H1 (cell line): ENCODE results near the gene SLIT3. TPM values are rescaled to one million over a fixed set of nuclear protein-coding genes. Genes with fewer than 3 reads are reported as not detected.

Experiments used
- CTCF ChIA-PET: fragments of 300-600 bp; sonication (Branson Sonifier 250); formaldehyde crosslinking; loops from one replicate; lab custom pipeline; 2021; ENCODE audit not compliant: partially characterized antibody; lab: Charles Lee
- POLR2A ChIA-PET: fragments of 300-600 bp; sonication (Branson Sonifier 250); formaldehyde crosslinking; loops from one replicate; lab custom pipeline; 2021; ENCODE audit warnings: inconsistent platforms; ENCODE audit not compliant: partially characterized antibody; lab: Charles Lee
- DNase-seq, 2 experiments: peaks; one replicate each; pipeline versions ENCODE4 v3.0.0 to v3.0.0-alpha.2; 2010 to 2022; ENCODE audit warnings: low spot score in 2 of 2, low read depth in 1 of 2, mixed read lengths in 1 of 2
- FAIRE-seq: peaks from 2 replicates; lab custom pipeline; 2011; peaks lifted over from hg19 to GRCh38; lab: Jason Lieb, UNC
- H2AFZ ChIP-seq: 2 replicates; pipeline ENCODE4 v1.8.1; 2012; ENCODE audit warnings: low read length, inconsistent platforms
- H2AK5ac ChIP-seq: 2 replicates; pipeline ENCODE4 v1.6.1; 2013; ENCODE audit warnings: low read depth, low read length
- H2BK120ac ChIP-seq: replicated peaks from 2 replicates; pipeline ENCODE3; 2013; ENCODE audit warnings: low read depth, low read length, inconsistent platforms
- H2BK12ac ChIP-seq: 2 replicates; pipeline ENCODE4 v1.6.1; 2013; ENCODE audit warnings: low read depth, low read length
- H2BK15ac ChIP-seq: 2 replicates; pipeline ENCODE4 v1.6.1; 2013; ENCODE audit warnings: low read length
- H2BK20ac ChIP-seq: 2 replicates; pipeline ENCODE4 v1.6.1; 2013; ENCODE audit warnings: low read length
- H2BK5ac ChIP-seq: 2 replicates; pipeline ENCODE4 v1.6.1; 2013; ENCODE audit warnings: low read depth, low read length
- H3K14ac ChIP-seq: 2 replicates; pipeline ENCODE4 v1.6.1; 2013; ENCODE audit warnings: inconsistent platforms; ENCODE audit not compliant: insufficient read length
- H3K18ac ChIP-seq: 2 replicates; pipeline ENCODE4 v1.6.1; 2013; ENCODE audit warnings: low read length; ENCODE audit errors: extremely low read depth
- H3K23ac ChIP-seq: 2 replicates; pipeline ENCODE4 v1.6.1; 2013; ENCODE audit warnings: inconsistent platforms; ENCODE audit not compliant: insufficient read length
- H3K23me2 ChIP-seq: 2 replicates; pipeline ENCODE4 v1.6.1; 2013; ENCODE audit warnings: low read depth, low read length
- H3K27ac ChIP-seq: 2 replicates; pipeline ENCODE4 v1.6.1; 2011; ENCODE audit warnings: low read depth, low read length, inconsistent platforms
- H3K27me3 ChIP-seq, 4 experiments: replicated peaks in 1 of 4; 1 replicate in 1 of 4; 2 replicates in 3 of 4; pipeline versions ENCODE4 v1.6.1 to v1.8.1; 2011 to 2013; ENCODE audit warnings: low read length in 3 of 4, mild to moderate bottlenecking in 3 of 4, inconsistent platforms in 2 of 4, mixed read lengths in 2 of 4, moderate library complexity in 1 of 4; ENCODE audit not compliant: control insufficient read depth in 3 of 4, insufficient read depth in 3 of 4; ENCODE audit errors: extremely low read depth in 1 of 4
- H3K36me3 ChIP-seq, 4 experiments: 2 replicates each; pipeline versions ENCODE4 v1.6.1 to v1.8.1; 2011 to 2013; ENCODE audit warnings: mild to moderate bottlenecking in 4 of 4, low read length in 3 of 4, moderate library complexity in 2 of 4, control low read depth in 1 of 4, inconsistent platforms in 1 of 4; ENCODE audit not compliant: insufficient read depth in 4 of 4, control insufficient read depth in 2 of 4
- H3K4ac ChIP-seq: replicated peaks from 2 replicates; pipeline ENCODE3; 2013; ENCODE audit warnings: low read length, low read depth, mixed read lengths, inconsistent platforms; ENCODE audit not compliant: insufficient read length
- H3K4me1 ChIP-seq, 4 experiments: replicated peaks in 1 of 4; 1 replicate in 1 of 4; 2 replicates in 3 of 4; pipeline versions ENCODE4 v1.6.1 to v1.8.1; 2011 to 2013; ENCODE audit warnings: low read length in 3 of 4, inconsistent platforms in 2 of 4, mixed read lengths in 1 of 4; ENCODE audit not compliant: insufficient read depth in 4 of 4, control insufficient read depth in 3 of 4
- H3K4me2 ChIP-seq, 2 experiments: 2 replicates each; pipeline versions ENCODE4 v1.6.1 to v1.8.1; 2011 to 2013; ENCODE audit warnings: low read depth in 2 of 2, low read length in 2 of 2, control low read depth in 1 of 2, inconsistent platforms in 1 of 2, mild to moderate bottlenecking in 1 of 2; ENCODE audit not compliant: insufficient read depth in 1 of 2
- H3K4me3 ChIP-seq, 4 experiments: fragments of 200-600, 300-600 bp in 1 of 4; sonication (generic), shearing (Covaris generic), sonication (Bioruptor Twin) in 1 of 4; 2 replicates each; pipeline versions ENCODE4 v1.5.1 to v1.8.1; 2011 to 2016; ENCODE audit warnings: low read length in 4 of 4, low read depth in 3 of 4, control low read depth in 2 of 4, inconsistent platforms in 2 of 4, mild to moderate bottlenecking in 2 of 4, mixed read lengths in 1 of 4, moderate library complexity in 1 of 4; ENCODE audit not compliant: insufficient read depth in 2 of 4; ENCODE audit errors: extremely low read depth in 1 of 4
- H3K56ac ChIP-seq: replicated peaks from 2 replicates; pipeline ENCODE3; 2013; ENCODE audit warnings: low read depth, mild to moderate bottlenecking, mixed read lengths, low read length, inconsistent platforms; ENCODE audit not compliant: insufficient read length
- H3K79me1 ChIP-seq: 2 replicates; pipeline ENCODE4 v1.6.1; 2013; ENCODE audit warnings: low read depth, low read length, control low read depth
- H3K79me2 ChIP-seq, 2 experiments: 2 replicates each; pipeline versions ENCODE4 v1.6.1 to v1.8.1; 2012 to 2013; ENCODE audit warnings: low read length in 2 of 2, mild to moderate bottlenecking in 2 of 2, inconsistent platforms in 1 of 2; ENCODE audit not compliant: insufficient read depth in 2 of 2, control insufficient read depth in 1 of 2
- H3K9ac ChIP-seq, 4 experiments: replicated peaks in 1 of 4; 1 replicate in 1 of 4; 2 replicates in 3 of 4; pipeline versions ENCODE4 v1.6.1 to v1.8.1; 2011 to 2013; ENCODE audit warnings: low read depth in 3 of 4, low read length in 3 of 4, control low read depth in 2 of 4, mild to moderate bottlenecking in 2 of 4, moderate library complexity in 2 of 4, inconsistent platforms in 1 of 4; ENCODE audit errors: extremely low read depth in 1 of 4
- H3K9me3 ChIP-seq, 2 experiments: 2 replicates each; pipeline versions ENCODE4 v1.6.1 to v1.8.1; 2012 to 2013; ENCODE audit warnings: mild to moderate bottlenecking in 2 of 2, moderate library complexity in 2 of 2, control low read depth in 1 of 2, inconsistent platforms in 1 of 2, low read depth in 1 of 2, low read length in 1 of 2, mixed read lengths in 1 of 2; ENCODE audit not compliant: insufficient read depth in 2 of 2
- H4K20me1 ChIP-seq, 2 experiments: replicated peaks in 1 of 2; 2 replicates each; pipeline versions ENCODE3 to v1.8.1; 2011 to 2013; ENCODE audit warnings: inconsistent platforms in 2 of 2, low read length in 2 of 2, mild to moderate bottlenecking in 1 of 2; ENCODE audit not compliant: insufficient read depth in 2 of 2, control insufficient read depth in 1 of 2
- H4K5ac ChIP-seq: 2 replicates; pipeline ENCODE4 v1.6.1; 2013; ENCODE audit warnings: low read length, low read depth, mixed read lengths, inconsistent platforms; ENCODE audit not compliant: insufficient read length
- H4K8ac ChIP-seq: 2 replicates; pipeline ENCODE4 v1.8.0; 2013; ENCODE audit warnings: mild to moderate bottlenecking, moderate library complexity, low read length, inconsistent platforms; ENCODE audit not compliant: insufficient read depth; ENCODE audit errors: extremely low read depth
- H4K91ac ChIP-seq: replicated peaks from 2 replicates; pipeline ENCODE3; 2013; ENCODE audit warnings: low read length, mixed read lengths, inconsistent platforms; ENCODE audit not compliant: insufficient read length
- CTCF ChIP-seq, 3 experiments: IDR thresholded peaks; 1 replicate in 2 of 3; 2 replicates in 1 of 3; pipeline versions ENCODE4 v1.5.1 to v1.6.1; 2011; ENCODE audit warnings: low read length in 3 of 3, mild to moderate bottlenecking in 3 of 3, inconsistent platforms in 2 of 3, low read depth in 1 of 3, moderate library complexity in 1 of 3; ENCODE audit not compliant: insufficient read depth in 1 of 3; ENCODE audit errors: control extremely low read depth in 1 of 3
- RAD21 ChIP-seq, 2 experiments: IDR thresholded peaks in 1 of 2; conservative IDR thresholded peaks in 1 of 2; 2 replicates each; pipeline ENCODE4 v1.6.1; 2011; ENCODE audit warnings: low read depth in 2 of 2, low read length in 2 of 2, improper control_type of control experiment in 1 of 2, inconsistent platforms in 1 of 2, mild to moderate bottlenecking in 1 of 2, moderate library complexity in 1 of 2
- SP4 ChIP-seq: IDR thresholded peaks from 2 replicates; pipeline ENCODE4 v1.6.1; 2012; ENCODE audit warnings: low read length, inconsistent platforms
- WGBS, 2 experiments: shearing (Covaris generic) in 1 of 2; methylation state at CpG; one replicate each; pipeline versions ENCODE4 v1.1.6 to v1.1.7; 2013 to 2015; ENCODE audit warnings: low lambda C conversion rate in 2 of 2, mixed read lengths in 2 of 2, inconsistent platforms in 1 of 2, low coverage in 1 of 2, missing lambda C conversion rate in 1 of 2; ENCODE audit not compliant: insufficient replicate concordance in 2 of 2, insufficient coverage in 1 of 2, insufficient read length in 1 of 2; ENCODE audit errors: extremely low coverage in 1 of 2, missing lambda C conversion rate in 1 of 2; 5-methylcytosine and 5-hydroxymethylcytosine counted together
- polyA plus RNA-seq, 7 experiments: library from polyadenylated mRNA; depleted of rRNA in 3 of 7; stranded (reverse) in 5 of 7; unstranded in 2 of 7; fragments of >200 nt in 5 of 7; fragments of 200-250 nt in 2 of 7; gene quantifications; 1 replicate in 5 of 7; 2 replicates in 1 of 7; 4 replicates in 1 of 7; pipeline versions ENCODE4 v1.2.1 to v1.2.3, GENCODE V29; 2011 to 2013; ENCODE audit warnings: missing spikeins in 2 of 7, mixed read lengths in 2 of 7
- total RNA-seq: library from RNA; stranded (reverse); fragmentation: NEBNext Ultra II Directional; extraction: Animal tissue kit (Norgen Biotek cat#: 25700); gene quantifications from 2 replicates; pipeline ENCODE4 v1.2.1, GENCODE V29; 2021

Gene SLIT3
- total and polyA plus RNA-seq, 2 of the 8 experiments (the other 6 are each of a cell fraction or from before 2014, with no cell fraction given) = 1.1 to 1.2 TPM

GRCh38 chr5:169265888-169266287 lies 35.1 kb downstream of the SLIT3 start:
- FAIRE-seq = no peak
- POLR2A ChIA-PET = no interaction called here
- no peak overlapping the region for H3K9ac ChIP-seq

More at GRCh38 chr5:169265888-169266287, 35.1 kb downstream of the SLIT3 start:
- TF ChIP-seq CTCF (IDR thresholded peaks at IDR 0.05; ENCODE audit: control extremely low read depth in 1 of 3, insufficient read depth in 1 of 3, low read depth in 1 of 3, low read length in 3 of 3) (peak in 2 of 3 experiments; percentile 29 to 45; a peak in 2 of 4 replicates), SP4 (no peak), RAD21 (IDR thresholded peaks at IDR 0.05 in 1 of 2, conservative IDR thresholded peaks at IDR 0.05 in 1 of 2; ENCODE audit: low read depth in 2 of 2, low read length in 2 of 2) (peak; percentile 39 to 42)
- no peak overlapping the region for H3K27ac ChIP-seq
- no peaks in the 10 kb centered on the region for H3K9me3 ChIP-seq
- no peak overlapping the region for H4K8ac ChIP-seq
- no peak overlapping the region for H2BK15ac ChIP-seq
- DNase-seq = no peak
- no peak overlapping the region for H2BK20ac ChIP-seq
- CTCF ChIA-PET = interaction anchor here (0.7 to 5.7 kb wide), 13 partner anchors 10 to 274 kb away, joined by 3 to 33 read pairs (median 4); no protein-coding TSS in a partner anchor
- no peaks in the 10 kb centered on the region for H4K20me1 ChIP-seq
- H3K23me2 ChIP-seq = no peaks in the 10 kb centered on the region
- H2AK5ac ChIP-seq = no peak overlapping the region
- 65% methylated on average over 3 of the region's 3 CpGs; no CpG with 5 or more reads in 1 of the 2 experiments for WGBS, 2 experiments
- no peak overlapping the region for H4K91ac ChIP-seq
- no peak overlapping the region for H4K5ac ChIP-seq
- no peak overlapping the region for H2BK120ac ChIP-seq
- no peak overlapping the region for H3K4me2 ChIP-seq
- no peaks in the 10 kb centered on the region for H3K79me2 ChIP-seq
- H3K14ac ChIP-seq = no peak overlapping the region
- no peak overlapping the region for H2BK12ac ChIP-seq
- no peaks in the 10 kb centered on the region for H3K27me3 ChIP-seq
- no peak overlapping the region for H3K18ac ChIP-seq
- no peak overlapping the region for H2BK5ac ChIP-seq
- H3K36me3 ChIP-seq = no peaks in the 10 kb centered on the region
- H3K56ac ChIP-seq = no peak overlapping the region
- no peak overlapping the region for H2AFZ ChIP-seq
- H3K23ac ChIP-seq = no peak overlapping the region
- H3K4me1 ChIP-seq = peaks cover 0 to 6% (median 0%) of the 10 kb centered on the region in 4 experiments; a peak in 3 of 7 replicates
- H3K79me1 ChIP-seq = no peaks in the 10 kb centered on the region
- H3K4ac ChIP-seq = no peak overlapping the region
- H3K4me3 ChIP-seq = no peak overlapping the region
